ENCODE data around the gene COL8A2. TPM values are rescaled to one million over a fixed set of nuclear protein-coding genes. Genes with fewer than 3 reads are reported as not detected.

Gene COL8A2
- total and polyA plus RNA-seq, 2 experiments from 2014 or later, result 0.05 to 0.57 TPM

- H3K4me1 ChIP-seq (ENCODE audit: low read depth), result peaks cover 38% of the 10 kb centered on the region
- H3K9me3 ChIP-seq (ENCODE audit: low read depth), result no peaks in the 10 kb centered on the region
- H3K36me3 ChIP-seq, result no peaks in the 10 kb centered on the region
Observed at GRCh38 chr1:36163426-36163825, 38.4 kb upstream of the COL8A2 start.

GRCh38 chr1:36162680-36163239, 37.7 kb upstream of the COL8A2 start:
- Histone ChIP-seq H3K4me3 (no peak overlapping the region), H3K9me3 (ENCODE audit: low read depth) (no peaks in the 10 kb centered on the region), H3K27me3 (no peaks in the 10 kb centered on the region), H3K4me1 (ENCODE audit: low read depth) (peaks cover 45% of the 10 kb centered on the region), H3K36me3 (no peaks in the 10 kb centered on the region), H3K27ac (peak overlapping the region; percentile 90)
- no peak for DNase-seq (ENCODE audit: low read depth in 1 of 2, low spot score in 1 of 2)
- no peak for TF ChIP-seq CTCF (IDR thresholded peaks at IDR 0.05; ENCODE audit: low read depth, low read length)

More at GRCh38 chr1:36163426-36163825, 38.4 kb upstream of the COL8A2 start:
- Histone ChIP-seq H3K27me3 (no peaks in the 10 kb centered on the region), H3K4me3 (no peak overlapping the region), H3K27ac (peak overlapping the region; percentile 90)
- TF ChIP-seq CTCF (IDR thresholded peaks at IDR 0.05; ENCODE audit: low read depth, low read length), result no peak
- DNase-seq (ENCODE audit: low read depth in 1 of 2, low spot score in 1 of 2), result no peak

- no peak for DNase-seq (ENCODE audit: low read depth in 1 of 2, low spot score in 1 of 2)
- no peak for TF ChIP-seq CTCF (IDR thresholded peaks at IDR 0.05; ENCODE audit: low read depth, low read length)
- H3K4me1 ChIP-seq (ENCODE audit: low read depth), result peaks cover 43% of the 10 kb centered on the region
- H3K4me3 ChIP-seq, result peak overlapping the region; percentile 16
- H3K27me3 ChIP-seq, result no peaks in the 10 kb centered on the region
- peak overlapping the region; percentile 90 for H3K27ac ChIP-seq
- H3K9me3 ChIP-seq (ENCODE audit: low read depth), result no peaks in the 10 kb centered on the region
- no peaks in the 10 kb centered on the region for H3K36me3 ChIP-seq
Observed at GRCh38 chr1:36161641-36162531, 36.9 kb upstream of the COL8A2 start.

GRCh38 chr1:36160949-36161485, 36.0 kb upstream of the COL8A2 start:
- Histone ChIP-seq H3K9me3 (ENCODE audit: low read depth) (no peaks in the 10 kb centered on the region), H3K4me1 (ENCODE audit: low read depth) (peaks cover 39% of the 10 kb centered on the region), H3K36me3 (no peaks in the 10 kb centered on the region), H3K27ac (peak overlapping the region; percentile 90), H3K27me3 (no peaks in the 10 kb centered on the region), H3K4me3 (peak overlapping the region; percentile 16)
- peak; percentile 50 for TF ChIP-seq CTCF (IDR thresholded peaks at IDR 0.05; ENCODE audit: low read depth, low read length)
- peak; percentile 54 to 77 for DNase-seq (ENCODE audit: low read depth in 1 of 2, low spot score in 1 of 2)

GRCh38 chr1:36160388-36160948, 35.4 kb upstream of the COL8A2 start:
- Histone ChIP-seq H3K36me3 (no peaks in the 10 kb centered on the region), H3K9me3 (ENCODE audit: low read depth) (no peaks in the 10 kb centered on the region), H3K4me3 (no peak overlapping the region), H3K27me3 (no peaks in the 10 kb centered on the region), H3K27ac (peak overlapping the region; percentile 90), H3K4me1 (ENCODE audit: low read depth) (peaks cover 36% of the 10 kb centered on the region)
- DNase-seq (ENCODE audit: low read depth in 1 of 2, low spot score in 1 of 2), result no peak
- no peak for TF ChIP-seq CTCF (IDR thresholded peaks at IDR 0.05; ENCODE audit: low read depth, low read length)

All from cardiac muscle cell (in vitro differentiated cells and primary cell).